ENCODE data around the gene AKAP10. TPM values are rescaled to one million over a fixed set of nuclear protein-coding genes. Genes with fewer than 3 reads are reported as not detected.

Gene AKAP10
- total and polyA plus RNA-seq, 2 of the 4 experiments (the other 2 are of a cell fraction) = 12.7 to 18.6 TPM

- TF ChIP-seq RAD21 (IDR thresholded peaks at IDR 0.05; ENCODE audit: low read length) (no peak), MXI1 (IDR thresholded peaks at IDR 0.05; ENCODE audit: borderline replicate concordance, low read depth, low read length) (no peak), BHLHE40 (IDR thresholded peaks at IDR 0.05; ENCODE audit: low read depth, low read length) (no peak), NFE2L2 (IDR thresholded peaks at IDR 0.05; ENCODE audit: low read depth, low read length) (no peak)
- H3K79me1 ChIP-seq (ENCODE audit: low read depth in 1 of 2, low read length in 2 of 2) = no peaks in the 10 kb centered on the region
- H3K4me3 ChIP-seq (ENCODE audit: insufficient read depth, low read depth, low read length) = no peak overlapping the region
- BruUV-seq (replicated peaks) = no TSS peak
- peak overlapping the region; percentile 69 for H2AFZ ChIP-seq (replicated peaks; ENCODE audit: low read length, poor library complexity)
- H3K23ac ChIP-seq (ENCODE audit: low read depth, low read length) = no peak overlapping the region
- peak overlapping the region; percentile 58 for H2AK9ac ChIP-seq (replicated peaks; ENCODE audit: low read depth, low read length, poor library complexity)
- no peak overlapping the region; the same call in 1 of the 2 replicates for H2BK20ac ChIP-seq (ENCODE audit: low read depth, low read length)
- peak overlapping the region; percentile 15; the same call in 1 of the 2 replicates for H3K56ac ChIP-seq (ENCODE audit: extremely low read depth, insufficient read depth, low read length)
- ATAC-seq (ENCODE audit: low read depth) = peak; percentile 14; the same call in 1 of the 2 replicates
- peak overlapping the region; percentile 87 for H4K5ac ChIP-seq (ENCODE audit: low read depth, low read length)
- H4K8ac ChIP-seq (ENCODE audit: low read depth in 2 of 2, low read length in 2 of 2) = peak overlapping the region in 1 of 2 experiments; percentile 68; a peak in 2 of 4 replicates
- H3K27me3 ChIP-seq (ENCODE audit: control insufficient read depth, insufficient read depth, low read length) = no peaks in the 10 kb centered on the region
- H3K36me3 ChIP-seq (ENCODE audit: control insufficient read depth, insufficient read depth, low read length) = no peaks in the 10 kb centered on the region
- H3K9ac ChIP-seq (ENCODE audit: low read depth, low read length) = no peak overlapping the region
- H3K9me1 ChIP-seq (ENCODE audit: insufficient read depth, low read length) = no peaks in the 10 kb centered on the region
- no peak for DNase-seq
- peak overlapping the region; percentile 66 for H4K91ac ChIP-seq (ENCODE audit: insufficient read depth, low read depth, low read length)
- H2BK5ac ChIP-seq (ENCODE audit: low read depth, low read length, poor library complexity, severe bottlenecking) = no peak overlapping the region
- CTCF ChIA-PET = no interaction called here
- intact Hi-C loops (cut with micrococcal nuclease) (no loop called here), in situ Hi-C loops (cut with MboI; ENCODE audit: low sequenced_read_pairs) (no loop called here), dilution Hi-C loops (cut with HindIII; ENCODE audit: low sequenced_read_pairs, unreplicated experiment) (no loop called here)
- H3K4ac ChIP-seq (ENCODE audit: low read depth, low read length) = peak overlapping the region; percentile 20; the same call in 1 of the 2 replicates
- H3K14ac ChIP-seq (replicated peaks; ENCODE audit: low read depth, low read length) = no peak overlapping the region; the same call in 1 of the 2 replicates
- no peaks in the 10 kb centered on the region for H3K9me3 ChIP-seq (ENCODE audit: control insufficient read depth, insufficient read depth, low read length)
- H3K18ac ChIP-seq (ENCODE audit: low read depth, low read length) = peak overlapping the region; percentile 93
- peak overlapping the region; percentile 52; the same call in 1 of the 2 replicates for H2AK5ac ChIP-seq (ENCODE audit: low read depth, low read length)
- H3K4me2 ChIP-seq (ENCODE audit: low read depth, low read length) = no peak overlapping the region
- no CpG with 5 or more reads among the region's 13 CpGs for WGBS, 2 experiments (ENCODE audit: extremely low coverage in 2 of 2, insufficient read length in 1 of 2)
- no peak overlapping the region for H3K27ac ChIP-seq (ENCODE audit: insufficient read depth, low read length)
- H3K4me1 ChIP-seq (ENCODE audit: control insufficient read depth, insufficient read depth, low read length) = peaks cover 3% of the 10 kb centered on the region
- no peaks in the 10 kb centered on the region for H4K20me1 ChIP-seq (ENCODE audit: insufficient read depth, low read length)
- H2BK15ac ChIP-seq (ENCODE audit: low read depth, low read length) = no peak overlapping the region; the same call in 2 of the 3 replicates
- H2BK120ac ChIP-seq (ENCODE audit: low read depth, low read length) = peak overlapping the region; percentile 82
- POLR2A ChIA-PET (ENCODE audit: unreplicated experiment) = no interaction called here
Observed at GRCh38 chr17:19986941-19987861, 9.6 kb upstream of the AKAP10 start.
